ENCODE data around the gene LRMDA.

Gene LRMDA

DNA sequence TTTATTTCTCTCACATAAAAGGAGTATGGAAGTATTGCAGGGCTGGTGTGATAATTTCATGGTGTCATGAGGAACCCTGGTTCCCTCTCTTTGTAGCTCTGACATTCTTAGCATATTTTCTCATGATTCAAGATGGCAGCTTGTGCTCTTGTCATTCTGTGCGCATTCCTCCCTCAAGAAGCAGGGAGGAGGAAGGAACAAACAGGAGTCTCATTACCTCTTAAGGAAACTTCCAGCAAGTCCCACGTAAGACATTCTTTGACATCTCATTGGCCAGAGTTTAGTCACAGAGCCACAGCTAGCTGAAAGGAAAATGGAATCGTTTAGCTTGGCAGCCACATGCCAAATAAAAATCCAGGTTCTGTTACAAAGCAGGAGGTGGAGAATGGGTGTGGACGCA lies 546.8 kb downstream of the LRMDA start:
- TF ChIP-seq, protein P1, sequence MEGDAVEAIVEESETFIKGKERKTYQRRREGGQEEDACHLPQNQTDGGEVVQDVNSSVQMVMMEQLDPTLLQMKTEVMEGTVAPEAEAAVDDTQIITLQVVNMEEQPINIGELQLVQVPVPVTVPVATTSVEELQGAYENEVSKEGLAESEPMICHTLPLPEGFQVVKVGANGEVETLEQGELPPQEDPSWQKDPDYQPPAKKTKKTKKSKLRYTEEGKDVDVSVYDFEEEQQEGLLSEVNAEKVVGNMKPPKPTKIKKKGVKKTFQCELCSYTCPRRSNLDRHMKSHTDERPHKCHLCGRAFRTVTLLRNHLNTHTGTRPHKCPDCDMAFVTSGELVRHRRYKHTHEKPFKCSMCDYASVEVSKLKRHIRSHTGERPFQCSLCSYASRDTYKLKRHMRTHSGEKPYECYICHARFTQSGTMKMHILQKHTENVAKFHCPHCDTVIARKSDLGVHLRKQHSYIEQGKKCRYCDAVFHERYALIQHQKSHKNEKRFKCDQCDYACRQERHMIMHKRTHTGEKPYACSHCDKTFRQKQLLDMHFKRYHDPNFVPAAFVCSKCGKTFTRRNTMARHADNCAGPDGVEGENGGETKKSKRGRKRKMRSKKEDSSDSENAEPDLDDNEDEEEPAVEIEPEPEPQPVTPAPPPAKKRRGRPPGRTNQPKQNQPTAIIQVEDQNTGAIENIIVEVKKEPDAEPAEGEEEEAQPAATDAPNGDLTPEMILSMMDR (IDR thresholded peaks at IDR 0.05; ENCODE audit: low read depth, low read length) = no peak
- no peak overlapping the region for H3K4me3 ChIP-seq (ENCODE audit: low read depth, low read length)
- in situ Hi-C loops (cut with HindIII; ENCODE audit: low sequenced_read_pairs) = no loop called here
- peak; percentile 32 for DNase-seq (ENCODE audit: low read depth, low spot score)

DNA sequence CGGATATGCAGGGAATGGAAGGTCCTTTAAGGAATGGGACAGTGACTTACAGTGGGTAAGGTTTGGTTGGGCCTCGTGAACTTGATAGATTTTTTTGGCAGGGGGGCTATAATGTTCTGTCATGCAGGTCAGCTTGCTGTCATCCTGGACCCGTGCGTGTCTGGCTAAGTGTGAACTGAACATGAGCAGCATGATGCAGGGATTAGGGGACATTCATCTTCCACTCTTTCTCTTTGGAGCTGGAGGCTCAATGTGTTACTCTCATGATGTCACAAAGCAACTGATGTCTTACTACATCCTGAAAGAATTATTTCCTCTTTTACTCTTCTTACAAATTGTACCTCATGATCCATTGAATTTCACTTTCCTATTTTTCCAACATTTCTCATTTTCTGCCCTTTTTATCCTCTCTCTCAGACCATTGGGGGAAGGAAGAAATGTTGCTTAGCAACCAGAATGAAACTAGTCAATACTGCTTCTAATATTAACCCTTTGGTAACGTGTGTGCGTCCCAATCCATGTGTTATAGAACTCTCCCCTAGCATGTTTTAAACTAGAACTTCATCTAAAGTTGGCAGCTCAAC lies 549.1 kb downstream of the LRMDA start:
- in situ Hi-C loops (cut with HindIII; ENCODE audit: low sequenced_read_pairs) = no loop called here
- H3K4me3 ChIP-seq (ENCODE audit: low read depth, low read length) = no peak overlapping the region
- TF ChIP-seq, protein P1 (IDR thresholded peaks at IDR 0.05; ENCODE audit: low read depth, low read length) = no peak
- DNase-seq (ENCODE audit: low read depth, low spot score) = no peak

DNA sequence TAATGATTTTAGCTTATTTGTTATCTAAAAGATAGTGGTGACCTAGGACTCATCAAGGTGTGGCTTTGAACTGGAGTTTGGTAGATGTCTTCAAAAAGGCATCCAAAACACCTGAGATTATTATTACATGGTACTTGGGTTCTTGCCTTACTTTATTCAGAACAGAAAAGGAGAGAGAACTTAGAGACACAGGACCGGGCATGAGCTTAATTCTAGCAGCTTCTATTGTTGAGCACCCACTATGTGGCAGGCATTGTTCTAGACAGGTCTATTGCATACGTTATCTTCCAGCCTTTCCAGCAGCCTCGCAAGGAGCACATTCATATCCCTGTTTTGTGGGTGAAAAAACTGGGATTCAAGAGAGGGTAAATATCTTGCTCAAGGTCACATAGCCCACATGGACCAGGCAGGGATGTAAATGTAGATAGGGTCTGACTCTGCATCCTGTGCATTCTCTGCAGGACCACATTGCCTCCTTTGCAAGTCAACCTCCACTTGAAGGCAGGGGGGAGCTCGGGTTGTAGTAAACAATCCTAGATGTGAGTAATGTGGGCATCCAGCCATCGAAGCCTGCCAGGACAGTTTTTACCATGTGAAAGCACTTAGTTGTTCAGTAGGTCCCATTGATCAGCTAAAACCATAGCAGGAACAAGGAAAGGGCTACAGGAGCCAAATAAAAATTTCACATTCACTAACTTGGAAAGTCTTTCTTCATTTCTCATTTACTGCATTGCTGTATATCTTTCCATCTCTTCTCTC lies 551.4 kb downstream of the LRMDA start:
- H3K4me3 ChIP-seq (ENCODE audit: low read depth, low read length) = no peak overlapping the region
- TF ChIP-seq, protein P1 (IDR thresholded peaks at IDR 0.05; ENCODE audit: low read depth, low read length) = no peak
- peak; percentile 45 for DNase-seq (ENCODE audit: low read depth, low spot score)
- in situ Hi-C loops (cut with HindIII; ENCODE audit: low sequenced_read_pairs) = no loop called here

DNA sequence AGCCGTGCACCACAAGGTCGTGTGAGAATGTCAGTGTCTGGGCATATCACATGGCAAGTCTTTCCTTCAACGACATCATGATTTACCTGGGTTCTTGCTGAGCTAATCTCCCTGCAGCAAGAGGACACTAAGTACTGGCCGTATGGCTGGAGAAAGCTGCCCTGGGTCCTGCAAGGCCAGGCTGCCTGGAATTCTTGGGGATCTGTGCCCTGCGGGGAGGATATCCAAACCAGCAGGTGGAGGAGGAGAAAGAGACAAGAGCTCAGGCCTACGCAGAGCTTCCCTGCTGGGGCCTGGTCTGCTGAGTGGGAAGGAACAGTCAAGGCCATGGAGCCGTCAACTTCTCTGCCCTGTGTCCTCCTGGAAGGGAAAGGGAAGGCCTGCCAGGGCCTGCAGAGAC lies 552.6 kb downstream of the LRMDA start:
- TF ChIP-seq, protein P1 (IDR thresholded peaks at IDR 0.05; ENCODE audit: low read depth, low read length) = no peak
- in situ Hi-C loops (cut with HindIII; ENCODE audit: low sequenced_read_pairs) = no loop called here
- DNase-seq (ENCODE audit: low read depth, low spot score) = no peak
- H3K4me3 ChIP-seq (ENCODE audit: low read depth, low read length) = no peak overlapping the region

DNA sequence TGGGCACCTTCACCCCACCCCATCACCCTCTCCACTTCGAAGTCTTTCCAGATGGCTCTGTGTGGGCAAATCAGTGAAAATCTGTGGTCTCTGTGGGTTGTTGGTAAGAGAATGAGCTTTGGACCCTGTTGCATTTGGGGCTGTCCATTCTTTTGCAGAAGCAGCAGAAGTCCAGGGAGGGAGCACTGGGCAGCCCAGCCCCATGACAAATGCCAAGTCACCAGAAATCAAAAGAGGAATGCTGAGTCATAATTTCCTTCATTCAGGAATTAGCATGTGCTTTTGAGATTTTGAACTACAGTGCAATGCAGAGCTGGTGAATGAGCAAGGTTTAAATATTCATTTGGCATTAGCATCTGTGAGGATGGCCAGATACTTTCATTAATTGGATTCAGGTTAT lies 556.2 kb downstream of the LRMDA start:
- H3K4me3 ChIP-seq (ENCODE audit: low read depth, low read length) = no peak overlapping the region
- peak; percentile 12 for DNase-seq (ENCODE audit: low read depth, low spot score)
- TF ChIP-seq, protein P1 (IDR thresholded peaks at IDR 0.05; ENCODE audit: low read depth, low read length) = no peak
- in situ Hi-C loops (cut with HindIII; ENCODE audit: low sequenced_read_pairs) = no loop called here

DNA sequence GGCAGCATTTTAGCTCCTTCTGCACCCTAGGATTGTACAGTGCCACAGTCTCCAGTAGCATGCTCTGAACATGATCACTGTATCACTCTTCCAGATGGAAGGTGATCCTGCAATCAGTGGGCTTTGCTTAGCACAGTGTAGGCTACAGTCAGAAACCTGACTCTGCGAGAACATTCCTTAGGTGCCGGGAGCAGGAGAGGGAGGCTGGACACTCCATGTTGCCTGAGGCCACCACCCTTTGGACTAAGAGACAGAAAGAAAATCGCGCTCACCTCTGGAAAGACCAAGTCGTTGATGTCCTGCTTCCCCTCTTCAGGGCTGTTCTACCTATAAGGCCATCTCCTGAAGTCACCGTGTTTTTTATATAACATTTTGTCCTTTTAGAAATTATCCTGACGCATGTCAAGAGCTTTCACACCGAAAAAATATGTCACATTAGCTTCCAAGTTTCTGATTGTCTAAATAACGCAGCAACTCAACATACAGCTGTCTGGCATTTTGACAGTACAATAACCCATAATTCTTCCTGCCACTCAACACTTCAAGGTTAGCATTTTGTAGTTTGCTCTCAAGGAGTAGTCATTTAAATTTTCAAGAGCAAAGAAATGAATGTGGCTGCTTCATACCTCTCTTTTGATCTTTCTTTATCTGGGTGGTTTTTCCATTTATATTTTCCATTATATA lies 563.1 kb downstream of the LRMDA start:
- H3K4me3 ChIP-seq (ENCODE audit: low read depth, low read length) = no peak overlapping the region
- TF ChIP-seq, protein P1 (IDR thresholded peaks at IDR 0.05; ENCODE audit: low read depth, low read length) = no peak
- in situ Hi-C loops (cut with HindIII; ENCODE audit: low sequenced_read_pairs) = no loop called here
- DNase-seq (ENCODE audit: low read depth, low spot score) = no peak

All from astrocyte of the spinal cord (primary cell).